Hepatocyte (in vitro differentiated cells): ENCODE measurements around the gene ATP5PD.

Experiments used
- EZH2 ChIP-seq: fragments of 200-600 bp; sonication (generic); IDR thresholded peaks from 2 replicates; pipeline ENCODE4 v1.6.1; 2016; ENCODE audit warnings: antibody characterized with exemption, mild to moderate bottlenecking, borderline replicate concordance
- TF ChIP-seq, protein P1 (sequence below): fragments of 200-600 bp; sonication (generic); IDR thresholded peaks from 2 replicates; pipeline ENCODE4 v1.5.1; 2016; ENCODE audit warnings: antibody characterized with exemption, mild to moderate bottlenecking; ENCODE audit not compliant: poor library complexity

DNA sequence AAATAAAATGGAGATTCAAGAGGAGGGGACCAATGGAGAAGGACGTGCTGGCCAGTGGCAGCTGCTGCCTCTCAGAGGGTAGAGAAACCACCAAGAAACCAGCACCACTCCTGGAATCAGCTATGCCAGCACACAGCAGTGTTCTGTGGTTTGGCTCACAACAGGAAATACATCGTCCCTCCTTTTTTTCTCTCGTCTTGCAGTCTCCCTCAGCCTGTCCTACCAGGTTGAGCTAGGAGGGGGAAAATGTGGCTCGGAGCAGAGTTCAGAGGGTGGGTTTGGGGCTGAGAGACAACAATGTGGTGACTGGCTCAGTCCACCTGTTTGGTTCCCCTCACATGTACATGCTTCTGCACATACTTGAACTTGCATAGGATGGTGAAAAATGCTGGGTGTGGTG is 21.1 kb upstream of the ATP5PD start:
- TF ChIP-seq, protein P1, sequence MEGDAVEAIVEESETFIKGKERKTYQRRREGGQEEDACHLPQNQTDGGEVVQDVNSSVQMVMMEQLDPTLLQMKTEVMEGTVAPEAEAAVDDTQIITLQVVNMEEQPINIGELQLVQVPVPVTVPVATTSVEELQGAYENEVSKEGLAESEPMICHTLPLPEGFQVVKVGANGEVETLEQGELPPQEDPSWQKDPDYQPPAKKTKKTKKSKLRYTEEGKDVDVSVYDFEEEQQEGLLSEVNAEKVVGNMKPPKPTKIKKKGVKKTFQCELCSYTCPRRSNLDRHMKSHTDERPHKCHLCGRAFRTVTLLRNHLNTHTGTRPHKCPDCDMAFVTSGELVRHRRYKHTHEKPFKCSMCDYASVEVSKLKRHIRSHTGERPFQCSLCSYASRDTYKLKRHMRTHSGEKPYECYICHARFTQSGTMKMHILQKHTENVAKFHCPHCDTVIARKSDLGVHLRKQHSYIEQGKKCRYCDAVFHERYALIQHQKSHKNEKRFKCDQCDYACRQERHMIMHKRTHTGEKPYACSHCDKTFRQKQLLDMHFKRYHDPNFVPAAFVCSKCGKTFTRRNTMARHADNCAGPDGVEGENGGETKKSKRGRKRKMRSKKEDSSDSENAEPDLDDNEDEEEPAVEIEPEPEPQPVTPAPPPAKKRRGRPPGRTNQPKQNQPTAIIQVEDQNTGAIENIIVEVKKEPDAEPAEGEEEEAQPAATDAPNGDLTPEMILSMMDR = no peak
- TF ChIP-seq EZH2 = no peak
